HG03521 (cell line): ENCODE data around the gene ZNF534.
"Not testable (repeated sequence)": the region's sequence is repeated elsewhere in the genome, so short reads cannot be mapped to it uniquely, and the experiment has no call there.

Source experiments
- ATAC-seq: cut with Tn5 transposase; IDR thresholded peaks from one replicate; pipeline ENCODE4 v1.9.1; 2021; ENCODE audit warnings: mild to moderate bottlenecking, moderate library complexity; ENCODE audit not compliant: unreplicated experiment

ZNF534 gene

GRCh38 chr19:52494518-52494917 lies 65.6 kb downstream of the ZNF534 start:
- no peak for ATAC-seq

- no peak for ATAC-seq
Observed at GRCh38 chr19:52498571-52498970, 69.6 kb downstream of the ZNF534 start.

GRCh38 chr19:52500474-52500873 lies 71.5 kb downstream of the ZNF534 start:
- not testable (repeated sequence) for ATAC-seq

- ATAC-seq, result not testable (repeated sequence)
Observed at GRCh38 chr19:52500991-52501390, 72.0 kb downstream of the ZNF534 start.
